GM18511 (cell line): ENCODE data around the gene RYR1.
"Not testable (repeated sequence)": the region's sequence is repeated elsewhere in the genome, so short reads cannot be mapped to it uniquely, and the experiment has no call there.

ENCODE experiments used
- ATAC-seq: cut with Tn5 transposase; IDR thresholded peaks from one replicate; pipeline ENCODE4 v1.9.1; 2021; ENCODE audit warnings: mild to moderate bottlenecking, moderate library complexity; ENCODE audit not compliant: unreplicated experiment

The RYR1 gene

GRCh38 chr19:38537071-38537936, 103.8 kb downstream of the RYR1 start:
- no peak for ATAC-seq

GRCh38 chr19:38538386-38538785, 104.9 kb downstream of the RYR1 start:
- ATAC-seq: no peak

- no peak for ATAC-seq
Measured at GRCh38 chr19:38538793-38539528, 105.5 kb downstream of the RYR1 start.

GRCh38 chr19:38539751-38540150, 106.3 kb downstream of the RYR1 start:
- no peak for ATAC-seq

GRCh38 chr19:38542040-38542439, 108.5 kb downstream of the RYR1 start:
- no peak for ATAC-seq

- no peak for ATAC-seq
Measured at GRCh38 chr19:38543286-38543806, 109.9 kb downstream of the RYR1 start.

GRCh38 chr19:38543807-38544568, 110.5 kb downstream of the RYR1 start:
- peak; percentile 78 for ATAC-seq

- no peak for ATAC-seq
Measured at GRCh38 chr19:38544569-38545315, 111.3 kb downstream of the RYR1 start.

- no peak for ATAC-seq
Measured at GRCh38 chr19:38545596-38545995, 112.1 kb downstream of the RYR1 start.

- ATAC-seq: no peak
Measured at GRCh38 chr19:38547421-38547820, 113.9 kb downstream of the RYR1 start.

GRCh38 chr19:38549061-38549460, 115.6 kb downstream of the RYR1 start:
- ATAC-seq: no peak

- ATAC-seq: no peak
Measured at GRCh38 chr19:38549942-38550341, 116.5 kb downstream of the RYR1 start.

GRCh38 chr19:38550376-38550775, 116.9 kb downstream of the RYR1 start:
- ATAC-seq: no peak

- peak; percentile 71 for ATAC-seq
Measured at GRCh38 chr19:38551450-38551813, 117.9 kb downstream of the RYR1 start.

- ATAC-seq: not testable (repeated sequence)
Measured at GRCh38 chr19:38553239-38553638, 119.7 kb downstream of the RYR1 start.

- ATAC-seq: no peak
Measured at GRCh38 chr19:38554676-38555141, 121.2 kb downstream of the RYR1 start.

- ATAC-seq: no peak
Measured at GRCh38 chr19:38555200-38555599, 121.7 kb downstream of the RYR1 start.

GRCh38 chr19:38556521-38557174, 123.2 kb downstream of the RYR1 start:
- no peak for ATAC-seq

- ATAC-seq: peak; percentile 55
Measured at GRCh38 chr19:38557205-38557799, 123.8 kb downstream of the RYR1 start.
